K562 (cell line): ENCODE data around the gene CFDP1. TPM values are rescaled to one million over a fixed set of nuclear protein-coding genes. Genes with fewer than 3 reads are reported as not detected.

Experiments used
- ETV6 ChIP-seq, 3 experiments: fragments of 150-350 bp in 1 of 3; sonication (generic) in 1 of 3; formaldehyde crosslinking in 1 of 3; IDR thresholded peaks; 2 replicates each; pipeline versions ENCODE4 v1.6.1 to v1.8.0; 2014 to 2022; ENCODE audit warnings: borderline replicate concordance in 2 of 3, low read depth in 2 of 3, antibody characterized with exemption in 1 of 3, low read length in 1 of 3, mild to moderate bottlenecking in 1 of 3, missing genetic modification reagents in 1 of 3
- HDAC8 ChIP-seq: fragments of 450-650 bp; IDR thresholded peaks from 2 replicates; pipeline ENCODE4 v1.6.1; 2016; ENCODE audit warnings: mild to moderate bottlenecking, missing genetic modification characterization, moderate library complexity, missing compliant biosample characterization
- NFRKB ChIP-seq: fragments of 450-650 bp; IDR thresholded peaks from 2 replicates; pipeline ENCODE4 v1.6.1; 2016; ENCODE audit warnings: low read depth
- STAG1 ChIP-seq: sonication (generic); formaldehyde crosslinking; IDR thresholded peaks from 2 replicates; pipeline ENCODE4 v1.5.0; 2020; ENCODE audit warnings: missing genetic modification reagents, borderline replicate concordance
- TAF1 ChIP-seq: IDR thresholded peaks from 2 replicates; pipeline ENCODE4 v1.6.1; 2011; ENCODE audit warnings: mild to moderate bottlenecking, low read length, moderate library complexity; ENCODE audit not compliant: insufficient read depth, control insufficient read depth, severe bottlenecking; ENCODE audit errors: extremely low read depth
- polyA plus RNA-seq, 8 experiments: library from polyadenylated mRNA; depleted of rRNA in 4 of 8; stranded (reverse) in 5 of 8; unstranded in 3 of 8; fragments of >200 nt; fragmentation: Nextera tagmentation in 2 of 8; fragmentation: Illumina TruSeq in 1 of 8; extraction: Ambion mirVana in 2 of 8; extraction: Trizol in 1 of 8; gene quantifications; 2 replicates each; pipeline versions ENCODE4 v1.2.1 to v1.2.3, GENCODE V29; 2011 to 2014; ENCODE audit warnings: inconsistent platforms in 1 of 8, missing spikeins in 1 of 8
- total RNA-seq, 7 experiments: library from RNA; depleted of rRNA in 6 of 7; stranded (reverse); fragments of >200 nt in 6 of 7; fragmentation: Illumina TruSeq in 2 of 7; extraction: Trizol in 2 of 7; gene quantifications; 2 replicates each; pipeline versions ENCODE4 v1.2.1 to v1.2.3, GENCODE V29; 2011 to 2021; ENCODE audit warnings: low replicate concordance in 1 of 7
- TF ChIP-seq, protein P1 (sequence below): fragments of 250-450 bp; sonication (Bioruptor Pico); IDR thresholded peaks from 2 replicates; pipeline ENCODE4 v1.5.0; 2020; ENCODE audit warnings: mild to moderate bottlenecking, borderline replicate concordance
- TF ChIP-seq, protein P2 (sequence below): sonication (generic); formaldehyde crosslinking; IDR thresholded peaks from 2 replicates; pipeline ENCODE4 v1.8.0; 2022; ENCODE audit warnings: missing genetic modification reagents, mild to moderate bottlenecking, moderate library complexity, borderline replicate concordance
- TF ChIP-seq, protein P3 (sequence below), 2 experiments: fragments of 450-650 bp in 1 of 2; sonication (generic) in 1 of 2; formaldehyde crosslinking in 1 of 2; IDR thresholded peaks; 2 replicates each; pipeline versions ENCODE4 v1.7.1 to v1.9.0; 2016 to 2022; ENCODE audit warnings: inconsistent platforms in 1 of 2, mild to moderate bottlenecking in 1 of 2, missing genetic modification reagents in 1 of 2
- TF ChIP-seq, protein P4 (sequence below), 2 experiments: IDR thresholded peaks; 2 replicates each; pipeline ENCODE4 v1.6.1; 2012; ENCODE audit warnings: improper control_type of control experiment in 2 of 2, low read depth in 2 of 2, low read length in 2 of 2, borderline replicate concordance in 1 of 2

The CFDP1 gene
- total and polyA plus RNA-seq, 9 of the 15 experiments (the other 6 are each of a cell fraction or from before 2014, with no cell fraction given), result 31.5 to 78.4 (median 61.7) TPM

DNA sequence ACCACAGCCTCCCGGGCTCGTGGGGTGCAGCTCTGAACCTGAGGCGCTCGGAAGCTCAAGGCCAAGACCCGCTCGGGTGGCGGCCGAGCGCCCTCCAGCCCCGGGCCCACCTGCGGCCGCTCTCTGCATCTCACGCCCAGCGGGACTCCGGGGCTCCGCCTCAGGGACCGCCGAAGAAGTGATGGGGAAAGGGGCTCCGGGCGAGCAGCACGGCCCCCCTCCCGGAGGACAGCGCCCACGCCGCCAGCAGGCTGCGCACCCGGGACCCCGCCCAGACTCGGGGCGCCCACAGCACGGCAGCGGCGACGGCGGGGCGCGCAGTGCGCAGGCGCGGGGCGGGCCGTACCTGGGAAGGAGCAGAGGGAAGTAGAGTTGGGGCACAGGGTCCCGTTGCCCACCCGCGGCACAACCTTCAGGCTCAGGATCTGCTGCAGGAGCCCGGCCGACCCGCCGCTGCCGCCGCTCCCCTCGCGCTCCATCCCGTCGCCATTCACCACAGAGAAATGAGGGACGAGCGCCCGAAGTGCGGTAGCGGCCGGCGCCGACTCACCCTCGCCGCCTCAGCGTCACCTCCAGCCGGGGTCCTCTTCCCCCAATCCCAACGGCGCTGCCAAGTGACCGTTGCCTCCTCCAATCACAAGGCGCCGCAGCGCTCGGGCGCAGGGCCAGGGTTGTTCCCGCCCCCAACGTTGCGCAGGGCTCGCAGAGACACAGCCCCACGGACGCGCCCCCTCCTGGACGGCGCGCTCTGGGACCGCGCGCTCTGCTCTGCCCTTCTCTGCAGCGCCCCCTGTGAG is 31.0 kb upstream of the CFDP1 start, which contains the start of gene TMEM170A (continued):
- TF ChIP-seq TAF1, result peak; percentile 73
- TF ChIP-seq STAG1 (CRISPR knock-in tag), result peak; percentile 62; the same call in 1 of the 2 replicates
- TF ChIP-seq, protein P1, sequence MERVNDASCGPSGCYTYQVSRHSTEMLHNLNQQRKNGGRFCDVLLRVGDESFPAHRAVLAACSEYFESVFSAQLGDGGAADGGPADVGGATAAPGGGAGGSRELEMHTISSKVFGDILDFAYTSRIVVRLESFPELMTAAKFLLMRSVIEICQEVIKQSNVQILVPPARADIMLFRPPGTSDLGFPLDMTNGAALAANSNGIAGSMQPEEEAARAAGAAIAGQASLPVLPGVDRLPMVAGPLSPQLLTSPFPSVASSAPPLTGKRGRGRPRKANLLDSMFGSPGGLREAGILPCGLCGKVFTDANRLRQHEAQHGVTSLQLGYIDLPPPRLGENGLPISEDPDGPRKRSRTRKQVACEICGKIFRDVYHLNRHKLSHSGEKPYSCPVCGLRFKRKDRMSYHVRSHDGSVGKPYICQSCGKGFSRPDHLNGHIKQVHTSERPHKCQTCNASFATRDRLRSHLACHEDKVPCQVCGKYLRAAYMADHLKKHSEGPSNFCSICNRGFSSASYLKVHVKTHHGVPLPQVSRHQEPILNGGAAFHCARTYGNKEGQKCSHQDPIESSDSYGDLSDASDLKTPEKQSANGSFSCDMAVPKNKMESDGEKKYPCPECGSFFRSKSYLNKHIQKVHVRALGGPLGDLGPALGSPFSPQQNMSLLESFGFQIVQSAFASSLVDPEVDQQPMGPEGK, result no peak
- TF ChIP-seq HDAC8, result 0 out of 2 replicates have a peak, but pooled peaks have one; percentile 41
- no peak for TF ChIP-seq NFRKB
- TF ChIP-seq, protein P2, sequence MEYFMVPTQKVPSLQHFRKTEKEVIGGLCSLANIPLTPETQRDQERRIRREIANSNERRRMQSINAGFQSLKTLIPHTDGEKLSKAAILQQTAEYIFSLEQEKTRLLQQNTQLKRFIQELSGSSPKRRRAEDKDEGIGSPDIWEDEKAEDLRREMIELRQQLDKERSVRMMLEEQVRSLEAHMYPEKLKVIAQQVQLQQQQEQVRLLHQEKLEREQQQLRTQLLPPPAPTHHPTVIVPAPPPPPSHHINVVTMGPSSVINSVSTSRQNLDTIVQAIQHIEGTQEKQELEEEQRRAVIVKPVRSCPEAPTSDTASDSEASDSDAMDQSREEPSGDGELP (CRISPR knock-in tag), result peak; percentile 91
- TF ChIP-seq, protein P3, sequence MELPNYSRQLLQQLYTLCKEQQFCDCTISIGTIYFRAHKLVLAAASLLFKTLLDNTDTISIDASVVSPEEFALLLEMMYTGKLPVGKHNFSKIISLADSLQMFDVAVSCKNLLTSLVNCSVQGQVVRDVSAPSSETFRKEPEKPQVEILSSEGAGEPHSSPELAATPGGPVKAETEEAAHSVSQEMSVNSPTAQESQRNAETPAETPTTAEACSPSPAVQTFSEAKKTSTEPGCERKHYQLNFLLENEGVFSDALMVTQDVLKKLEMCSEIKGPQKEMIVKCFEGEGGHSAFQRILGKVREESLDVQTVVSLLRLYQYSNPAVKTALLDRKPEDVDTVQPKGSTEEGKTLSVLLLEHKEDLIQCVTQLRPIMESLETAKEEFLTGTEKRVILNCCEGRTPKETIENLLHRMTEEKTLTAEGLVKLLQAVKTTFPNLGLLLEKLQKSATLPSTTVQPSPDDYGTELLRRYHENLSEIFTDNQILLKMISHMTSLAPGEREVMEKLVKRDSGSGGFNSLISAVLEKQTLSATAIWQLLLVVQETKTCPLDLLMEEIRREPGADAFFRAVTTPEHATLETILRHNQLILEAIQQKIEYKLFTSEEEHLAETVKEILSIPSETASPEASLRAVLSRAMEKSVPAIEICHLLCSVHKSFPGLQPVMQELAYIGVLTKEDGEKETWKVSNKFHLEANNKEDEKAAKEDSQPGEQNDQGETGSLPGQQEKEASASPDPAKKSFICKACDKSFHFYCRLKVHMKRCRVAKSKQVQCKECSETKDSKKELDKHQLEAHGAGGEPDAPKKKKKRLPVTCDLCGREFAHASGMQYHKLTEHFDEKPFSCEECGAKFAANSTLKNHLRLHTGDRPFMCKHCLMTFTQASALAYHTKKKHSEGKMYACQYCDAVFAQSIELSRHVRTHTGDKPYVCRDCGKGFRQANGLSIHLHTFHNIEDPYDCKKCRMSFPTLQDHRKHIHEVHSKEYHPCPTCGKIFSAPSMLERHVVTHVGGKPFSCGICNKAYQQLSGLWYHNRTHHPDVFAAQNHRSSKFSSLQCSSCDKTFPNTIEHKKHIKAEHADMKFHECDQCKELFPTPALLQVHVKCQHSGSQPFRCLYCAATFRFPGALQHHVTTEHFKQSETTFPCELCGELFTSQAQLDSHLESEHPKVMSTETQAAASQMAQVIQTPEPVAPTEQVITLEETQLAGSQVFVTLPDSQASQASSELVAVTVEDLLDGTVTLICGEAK (IDR thresholded peaks at IDR 0.05), result 0 out of 2 replicates have a peak, but pooled peaks have one; percentile 24
- TF ChIP-seq, protein P3 (CRISPR knock-in tag; IDR thresholded peaks at IDR 0.05), result no peak
- TF ChIP-seq, protein P4, sequence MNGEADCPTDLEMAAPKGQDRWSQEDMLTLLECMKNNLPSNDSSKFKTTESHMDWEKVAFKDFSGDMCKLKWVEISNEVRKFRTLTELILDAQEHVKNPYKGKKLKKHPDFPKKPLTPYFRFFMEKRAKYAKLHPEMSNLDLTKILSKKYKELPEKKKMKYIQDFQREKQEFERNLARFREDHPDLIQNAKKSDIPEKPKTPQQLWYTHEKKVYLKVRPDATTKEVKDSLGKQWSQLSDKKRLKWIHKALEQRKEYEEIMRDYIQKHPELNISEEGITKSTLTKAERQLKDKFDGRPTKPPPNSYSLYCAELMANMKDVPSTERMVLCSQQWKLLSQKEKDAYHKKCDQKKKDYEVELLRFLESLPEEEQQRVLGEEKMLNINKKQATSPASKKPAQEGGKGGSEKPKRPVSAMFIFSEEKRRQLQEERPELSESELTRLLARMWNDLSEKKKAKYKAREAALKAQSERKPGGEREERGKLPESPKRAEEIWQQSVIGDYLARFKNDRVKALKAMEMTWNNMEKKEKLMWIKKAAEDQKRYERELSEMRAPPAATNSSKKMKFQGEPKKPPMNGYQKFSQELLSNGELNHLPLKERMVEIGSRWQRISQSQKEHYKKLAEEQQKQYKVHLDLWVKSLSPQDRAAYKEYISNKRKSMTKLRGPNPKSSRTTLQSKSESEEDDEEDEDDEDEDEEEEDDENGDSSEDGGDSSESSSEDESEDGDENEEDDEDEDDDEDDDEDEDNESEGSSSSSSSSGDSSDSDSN (IDR thresholded peaks at IDR 0.05; ENCODE audit: borderline replicate concordance in 1 of 2, low read depth in 2 of 2, low read length in 2 of 2), result 0 out of 4 replicates have a peak, but pooled peaks of 1 of the 2 experiments have one; percentile 23
- no peak for TF ChIP-seq ETV6 (IDR thresholded peaks at IDR 0.05; ENCODE audit: borderline replicate concordance in 1 of 2, low read depth in 2 of 2, low read length in 1 of 2)
- no peak for TF ChIP-seq ETV6 (CRISPR knock-in tag; IDR thresholded peaks at IDR 0.05; ENCODE audit: borderline replicate concordance)
